ENCODE measurements around the gene ANKRD26. TPM values are rescaled to one million over a fixed set of nuclear protein-coding genes. Genes with fewer than 3 reads are reported as not detected.

Gene ANKRD26
- total and polyA plus RNA-seq, 12 donors: 1.7 to 21.1 (median 6.1) TPM

DNA sequence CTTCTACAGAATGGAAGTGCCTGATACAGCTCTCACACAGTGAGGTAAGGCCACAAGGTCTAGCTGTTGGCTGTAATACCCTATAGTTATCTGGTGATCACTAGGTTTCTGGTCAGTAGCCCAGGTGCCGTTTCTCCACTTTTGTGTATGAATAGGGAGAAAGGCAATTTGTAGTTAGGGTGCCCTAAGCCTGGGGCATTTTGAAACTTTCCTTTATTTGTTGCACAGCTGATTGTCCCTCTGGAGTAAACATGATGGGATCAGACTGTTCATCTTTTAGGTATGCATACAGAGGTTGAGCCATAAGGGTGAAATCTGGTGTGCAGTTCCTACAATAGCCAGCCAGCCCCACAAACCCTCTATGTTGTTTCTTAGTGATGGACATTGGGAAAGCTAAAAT lies 112.4 kb downstream of the ANKRD26 start:
- intact Hi-C loops (cut with DNase I): no loop called here
- no peak overlapping the region for H3K27ac ChIP-seq
- no peaks in the 10 kb centered on the region for H3K4me1 ChIP-seq (replicated peaks in 1 of 2)
- no peaks in the 10 kb centered on the region for H3K9me3 ChIP-seq (replicated peaks in 1 of 3)
- no peak for DNase-seq
- no peak overlapping the region for H3K4me3 ChIP-seq
- WGBS, 4 donors: 87 to 100% (median 92%) methylated on average over 1 of the region's 1 CpG
- H3K27me3 ChIP-seq: no peaks in the 10 kb centered on the region
- TF ChIP-seq POLR2A (IDR thresholded peaks at IDR 0.05): no peak
- TF ChIP-seq, protein P1, sequence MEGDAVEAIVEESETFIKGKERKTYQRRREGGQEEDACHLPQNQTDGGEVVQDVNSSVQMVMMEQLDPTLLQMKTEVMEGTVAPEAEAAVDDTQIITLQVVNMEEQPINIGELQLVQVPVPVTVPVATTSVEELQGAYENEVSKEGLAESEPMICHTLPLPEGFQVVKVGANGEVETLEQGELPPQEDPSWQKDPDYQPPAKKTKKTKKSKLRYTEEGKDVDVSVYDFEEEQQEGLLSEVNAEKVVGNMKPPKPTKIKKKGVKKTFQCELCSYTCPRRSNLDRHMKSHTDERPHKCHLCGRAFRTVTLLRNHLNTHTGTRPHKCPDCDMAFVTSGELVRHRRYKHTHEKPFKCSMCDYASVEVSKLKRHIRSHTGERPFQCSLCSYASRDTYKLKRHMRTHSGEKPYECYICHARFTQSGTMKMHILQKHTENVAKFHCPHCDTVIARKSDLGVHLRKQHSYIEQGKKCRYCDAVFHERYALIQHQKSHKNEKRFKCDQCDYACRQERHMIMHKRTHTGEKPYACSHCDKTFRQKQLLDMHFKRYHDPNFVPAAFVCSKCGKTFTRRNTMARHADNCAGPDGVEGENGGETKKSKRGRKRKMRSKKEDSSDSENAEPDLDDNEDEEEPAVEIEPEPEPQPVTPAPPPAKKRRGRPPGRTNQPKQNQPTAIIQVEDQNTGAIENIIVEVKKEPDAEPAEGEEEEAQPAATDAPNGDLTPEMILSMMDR (IDR thresholded peaks at IDR 0.05): no peak
- H3K36me3 ChIP-seq (replicated peaks in 1 of 2): no peaks in the 10 kb centered on the region

DNA sequence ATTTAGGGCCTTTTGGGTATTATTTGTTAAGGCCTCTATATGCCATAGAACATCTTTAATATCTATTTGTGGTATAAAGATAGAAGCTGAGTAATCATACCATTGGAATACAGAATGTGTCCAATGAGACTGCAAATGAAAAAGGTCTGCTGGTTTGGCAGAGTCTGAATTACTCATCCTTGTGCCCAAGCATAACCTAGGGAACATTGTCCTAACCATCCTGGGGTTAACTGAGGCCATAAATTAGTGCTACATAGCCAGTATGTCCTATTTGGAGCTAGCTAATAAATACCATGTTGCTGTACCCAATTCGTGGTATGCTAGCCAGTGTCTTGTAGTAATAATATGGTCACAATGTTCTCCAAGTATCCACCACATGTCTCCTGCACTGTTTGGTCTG lies 117.1 kb downstream of the ANKRD26 start:
- Histone ChIP-seq H3K4me3 (no peak overlapping the region), H3K4me1 (replicated peaks in 1 of 2) (no peaks in the 10 kb centered on the region), H3K9me3 (replicated peaks in 1 of 3) (no peaks in the 10 kb centered on the region), H3K27me3 (no peaks in the 10 kb centered on the region), H3K27ac (no peak overlapping the region), H3K36me3 (replicated peaks in 1 of 2) (peaks cover 0 to 5% of the 10 kb centered on the region in 2 donors)
- DNase-seq: no peak
- WGBS, 4 donors: 86 to 100% (median 89%) methylated on average over 1 of the region's 1 CpG
- TF ChIP-seq, protein P1 (IDR thresholded peaks at IDR 0.05): no peak
- TF ChIP-seq POLR2A (IDR thresholded peaks at IDR 0.05): no peak
- intact Hi-C loops (cut with DNase I): no loop called here

DNA sequence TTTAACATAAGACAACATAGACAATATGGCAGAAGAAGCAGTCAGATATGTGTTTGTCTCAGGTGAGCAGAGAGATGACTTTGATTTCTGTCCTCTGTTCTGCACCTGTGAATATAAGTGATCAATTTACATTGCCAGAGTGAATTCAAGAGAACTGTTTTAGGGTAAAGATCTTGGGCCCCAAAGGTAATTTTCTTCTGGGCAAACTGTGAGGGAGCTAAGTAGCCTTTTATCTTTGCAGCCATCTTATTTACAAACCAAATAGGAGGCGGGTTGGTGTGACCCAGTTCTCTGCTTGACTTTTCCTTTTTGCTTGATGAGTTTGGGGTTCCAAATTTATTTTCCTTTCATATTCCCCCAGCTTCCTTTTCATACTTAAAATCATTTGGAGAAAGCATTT lies 118.2 kb downstream of the ANKRD26 start:
- intact Hi-C loops (cut with DNase I): no loop called here
- WGBS, 4 donors: 84 to 95% (median 92%) methylated on average over 1 of the region's 1 CpG
- Histone ChIP-seq H3K4me1 (replicated peaks in 1 of 2) (no peaks in the 10 kb centered on the region), H3K9me3 (replicated peaks in 1 of 3) (no peaks in the 10 kb centered on the region), H3K27ac (no peak overlapping the region), H3K27me3 (no peaks in the 10 kb centered on the region), H3K36me3 (replicated peaks in 1 of 2) (peaks cover 0 to 5% of the 10 kb centered on the region in 2 donors), H3K4me3 (no peak overlapping the region)
- no peak for DNase-seq
- TF ChIP-seq, protein P1 (IDR thresholded peaks at IDR 0.05): no peak
- TF ChIP-seq POLR2A (IDR thresholded peaks at IDR 0.05): no peak

DNA sequence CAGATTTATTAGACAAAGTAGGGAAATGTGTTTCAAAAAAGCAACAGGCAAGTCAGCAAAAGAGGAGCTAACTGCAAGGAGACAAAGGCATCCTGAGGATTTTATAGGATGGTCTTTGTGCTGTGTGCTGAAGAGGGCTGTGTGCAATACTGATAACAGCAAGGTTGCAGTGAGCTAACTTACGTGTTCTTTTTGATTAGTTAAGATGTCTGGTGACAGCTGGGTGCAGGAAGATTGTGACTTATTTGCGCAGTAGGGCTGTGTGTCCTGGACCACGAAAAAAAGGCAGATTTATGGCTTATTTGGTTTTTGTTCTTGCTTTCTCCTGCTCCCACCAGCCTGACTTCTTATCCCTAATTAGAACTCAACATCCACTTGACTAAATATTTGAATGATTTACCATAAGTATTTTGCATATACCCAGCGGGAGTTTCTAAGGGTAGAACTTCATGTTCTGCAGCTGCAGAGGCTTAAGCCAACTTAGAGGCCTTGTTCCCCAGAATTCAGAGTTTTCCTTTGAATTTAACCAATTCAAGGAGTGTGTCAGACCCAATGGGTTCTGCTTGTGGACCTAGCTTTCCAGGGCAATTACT lies 119.0 kb downstream of the ANKRD26 start:
- Histone ChIP-seq H3K9me3 (replicated peaks in 1 of 3) (no peaks in the 10 kb centered on the region), H3K4me3 (no peak overlapping the region), H3K4me1 (replicated peaks in 1 of 2) (no peaks in the 10 kb centered on the region), H3K27ac (no peak overlapping the region), H3K36me3 (replicated peaks in 1 of 2) (peaks cover 0 to 5% of the 10 kb centered on the region in 2 donors), H3K27me3 (no peaks in the 10 kb centered on the region)
- TF ChIP-seq, protein P1 (IDR thresholded peaks at IDR 0.05): no peak
- no peak for TF ChIP-seq POLR2A (IDR thresholded peaks at IDR 0.05)
- intact Hi-C loops (cut with DNase I): no loop called here
- no peak for DNase-seq
- WGBS, 4 donors: 73 to 91% (median 89%) methylated on average over 4 of the region's 4 CpGs

All from adrenal gland (tissue), 12 donors.